Right lobe of liver (tissue), 4 donors: ENCODE results near the gene CTNND1.

Experiments
- POLR2A ChIP-seq: fragments of 450-650 bp; IDR thresholded peaks from one replicate; pipeline ENCODE4 v1.6.1; 2017; ENCODE audit warnings: antibody characterized with exemption, mild to moderate bottlenecking
- TF ChIP-seq, protein P1 (sequence below), 4 donors: fragments of 200-600 bp in 3 of 4; fragments of 450-650 bp in 1 of 4; IDR thresholded peaks; one replicate each; pipeline versions ENCODE4 v1.5.1 to v1.8.0; 2016 to 2022; ENCODE audit warnings: antibody characterized with exemption in 4 of 4, mild to moderate bottlenecking in 2 of 4
- donor health status: DM: no; HTN: no; CAD: no.
- donor health status: DM: no; HTN: no; CAD: no.
- donor health status: DM: no; HTN: yes; CAD: no.

DNA sequence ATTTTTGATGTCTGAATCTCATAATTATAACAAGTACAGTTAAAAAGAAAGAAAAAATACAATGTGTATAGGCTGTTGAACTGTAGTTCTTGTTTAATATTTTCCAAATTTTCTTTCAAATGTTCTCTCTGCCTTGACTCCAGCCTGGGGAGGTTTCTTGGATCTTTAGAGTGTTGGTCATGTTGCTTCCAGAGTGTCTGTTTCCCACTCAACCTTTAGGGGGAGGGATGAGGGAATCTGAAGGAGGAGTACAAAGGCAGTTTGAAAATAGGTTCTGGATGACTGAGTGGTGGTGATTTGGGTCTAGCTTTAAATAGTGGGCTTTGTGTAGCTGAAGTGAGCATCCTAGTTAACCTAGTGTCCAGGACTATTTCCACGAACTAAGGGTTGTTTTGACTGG, 2.0 kb downstream of the CTNND1 start:
- no peak for TF ChIP-seq POLR2A
- TF ChIP-seq, protein P1, sequence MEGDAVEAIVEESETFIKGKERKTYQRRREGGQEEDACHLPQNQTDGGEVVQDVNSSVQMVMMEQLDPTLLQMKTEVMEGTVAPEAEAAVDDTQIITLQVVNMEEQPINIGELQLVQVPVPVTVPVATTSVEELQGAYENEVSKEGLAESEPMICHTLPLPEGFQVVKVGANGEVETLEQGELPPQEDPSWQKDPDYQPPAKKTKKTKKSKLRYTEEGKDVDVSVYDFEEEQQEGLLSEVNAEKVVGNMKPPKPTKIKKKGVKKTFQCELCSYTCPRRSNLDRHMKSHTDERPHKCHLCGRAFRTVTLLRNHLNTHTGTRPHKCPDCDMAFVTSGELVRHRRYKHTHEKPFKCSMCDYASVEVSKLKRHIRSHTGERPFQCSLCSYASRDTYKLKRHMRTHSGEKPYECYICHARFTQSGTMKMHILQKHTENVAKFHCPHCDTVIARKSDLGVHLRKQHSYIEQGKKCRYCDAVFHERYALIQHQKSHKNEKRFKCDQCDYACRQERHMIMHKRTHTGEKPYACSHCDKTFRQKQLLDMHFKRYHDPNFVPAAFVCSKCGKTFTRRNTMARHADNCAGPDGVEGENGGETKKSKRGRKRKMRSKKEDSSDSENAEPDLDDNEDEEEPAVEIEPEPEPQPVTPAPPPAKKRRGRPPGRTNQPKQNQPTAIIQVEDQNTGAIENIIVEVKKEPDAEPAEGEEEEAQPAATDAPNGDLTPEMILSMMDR (IDR thresholded peaks at IDR 0.05), result peak in 3 of 4 donors; percentile 14 to 25 (median 22)
